ENCODE data around the gene PRKN.

GRCh38 chr6:162625846-162626540 is 101.6 kb downstream of the PRKN start:
- TF ChIP-seq CTCF (conservative IDR thresholded peaks at IDR 0.05) (no peak), ZFX (IDR thresholded peaks at IDR 0.05) (no peak)

Data from C4-2B (cell line).